WI38 (cell line): ENCODE measurements around the gene PRPH2.
"Not testable (repeated sequence)": the region's sequence is repeated elsewhere in the genome, so short reads cannot be mapped to it uniquely, and the experiment has no call there.

Experiments used
- H3K4me3 ChIP-seq: 2 replicates; pipeline ENCODE4 v1.5.1; 2011; ENCODE audit warnings: low read depth, mild to moderate bottlenecking, control low read depth, low read length
- TF ChIP-seq, protein P1 (sequence below): IDR thresholded peaks from 2 replicates; pipeline ENCODE4 v1.5.1; 2012; ENCODE audit warnings: low read depth, mild to moderate bottlenecking, control low read depth, low read length

The PRPH2 gene

DNA sequence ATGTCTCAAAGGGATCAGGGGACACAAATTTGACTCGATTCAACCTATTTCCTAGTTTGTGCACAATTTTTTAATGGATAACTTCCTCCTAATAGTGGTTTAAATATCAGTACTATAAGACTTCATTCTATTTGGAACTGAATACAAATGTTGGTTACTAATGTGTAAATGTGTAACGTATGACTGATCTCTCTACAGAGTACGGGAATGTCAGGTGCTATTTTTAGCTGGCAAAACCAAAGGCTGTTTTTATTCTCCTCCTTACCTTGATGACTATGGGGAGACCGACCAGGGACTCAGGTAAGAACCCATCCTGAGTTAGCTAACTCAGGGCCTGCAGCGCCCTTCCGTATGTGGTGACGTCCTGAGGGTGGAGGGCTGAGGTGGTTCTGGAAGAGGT, 33.0 kb downstream of the PRPH2 start:
- TF ChIP-seq, protein P1, sequence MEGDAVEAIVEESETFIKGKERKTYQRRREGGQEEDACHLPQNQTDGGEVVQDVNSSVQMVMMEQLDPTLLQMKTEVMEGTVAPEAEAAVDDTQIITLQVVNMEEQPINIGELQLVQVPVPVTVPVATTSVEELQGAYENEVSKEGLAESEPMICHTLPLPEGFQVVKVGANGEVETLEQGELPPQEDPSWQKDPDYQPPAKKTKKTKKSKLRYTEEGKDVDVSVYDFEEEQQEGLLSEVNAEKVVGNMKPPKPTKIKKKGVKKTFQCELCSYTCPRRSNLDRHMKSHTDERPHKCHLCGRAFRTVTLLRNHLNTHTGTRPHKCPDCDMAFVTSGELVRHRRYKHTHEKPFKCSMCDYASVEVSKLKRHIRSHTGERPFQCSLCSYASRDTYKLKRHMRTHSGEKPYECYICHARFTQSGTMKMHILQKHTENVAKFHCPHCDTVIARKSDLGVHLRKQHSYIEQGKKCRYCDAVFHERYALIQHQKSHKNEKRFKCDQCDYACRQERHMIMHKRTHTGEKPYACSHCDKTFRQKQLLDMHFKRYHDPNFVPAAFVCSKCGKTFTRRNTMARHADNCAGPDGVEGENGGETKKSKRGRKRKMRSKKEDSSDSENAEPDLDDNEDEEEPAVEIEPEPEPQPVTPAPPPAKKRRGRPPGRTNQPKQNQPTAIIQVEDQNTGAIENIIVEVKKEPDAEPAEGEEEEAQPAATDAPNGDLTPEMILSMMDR, result no peak
- no peak overlapping the region for H3K4me3 ChIP-seq

DNA sequence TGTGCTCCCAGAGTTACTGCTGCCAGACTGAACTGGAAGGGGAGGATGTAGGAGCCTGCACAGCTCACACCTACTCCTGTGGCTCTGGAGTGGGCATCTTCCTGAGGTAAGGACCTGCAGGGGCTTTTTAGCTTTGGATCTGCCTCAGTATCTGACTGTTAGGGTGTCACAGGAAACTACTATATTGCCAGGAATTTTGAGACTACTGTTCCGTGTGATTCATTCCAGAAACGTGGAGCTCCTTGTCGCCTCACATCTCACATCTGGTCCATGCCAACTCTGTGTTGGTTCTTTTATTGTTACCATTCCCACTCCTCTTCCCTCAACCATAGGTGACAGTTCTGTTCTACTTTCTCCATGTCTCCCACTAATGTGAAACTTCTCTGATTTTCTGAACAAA, 34.1 kb downstream of the PRPH2 start:
- TF ChIP-seq, protein P1, result no peak

DNA sequence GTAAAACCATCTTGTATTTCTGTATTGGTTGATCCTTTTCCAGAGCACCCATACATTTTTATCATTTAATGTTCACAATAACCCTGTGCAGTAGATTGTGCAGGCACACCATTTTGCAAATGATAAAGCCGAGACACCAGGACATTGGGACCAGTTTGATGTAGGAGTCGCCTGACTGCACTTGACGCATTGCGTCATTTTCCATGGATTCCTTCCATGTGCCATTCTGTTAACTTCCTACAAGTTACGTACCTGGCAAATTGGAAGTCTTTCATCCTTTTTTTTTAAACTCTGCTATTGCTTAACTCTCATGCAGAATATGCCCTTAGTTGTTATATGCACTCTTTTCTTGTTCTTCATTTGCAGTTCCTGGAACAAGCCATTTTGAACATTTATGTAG, 43.0 kb downstream of the PRPH2 start:
- TF ChIP-seq, protein P1, result no peak
- no peak overlapping the region for H3K4me3 ChIP-seq

More for the DNA sequence above, 34.1 kb downstream of the PRPH2 start:
- no peak overlapping the region for H3K4me3 ChIP-seq

DNA sequence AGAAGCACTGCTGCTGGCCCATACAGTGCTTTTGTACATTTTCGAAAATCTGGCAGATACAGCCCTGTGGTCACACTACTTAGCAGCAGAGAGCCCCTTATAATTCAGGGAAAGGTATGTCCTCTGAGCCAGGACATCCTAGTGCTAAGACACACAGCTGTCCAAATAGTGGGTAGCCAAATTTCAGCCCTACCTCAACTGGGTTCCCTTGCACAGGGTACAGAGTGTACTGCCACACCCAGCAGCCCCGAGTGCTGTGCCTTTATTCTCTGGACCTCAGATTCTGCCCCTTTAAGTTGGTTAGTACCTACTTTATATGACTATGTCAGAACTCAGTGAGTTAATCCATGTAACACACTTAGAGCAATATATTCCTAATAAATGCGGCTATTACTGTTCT, 47.6 kb downstream of the PRPH2 start:
- TF ChIP-seq, protein P1, result no peak

DNA sequence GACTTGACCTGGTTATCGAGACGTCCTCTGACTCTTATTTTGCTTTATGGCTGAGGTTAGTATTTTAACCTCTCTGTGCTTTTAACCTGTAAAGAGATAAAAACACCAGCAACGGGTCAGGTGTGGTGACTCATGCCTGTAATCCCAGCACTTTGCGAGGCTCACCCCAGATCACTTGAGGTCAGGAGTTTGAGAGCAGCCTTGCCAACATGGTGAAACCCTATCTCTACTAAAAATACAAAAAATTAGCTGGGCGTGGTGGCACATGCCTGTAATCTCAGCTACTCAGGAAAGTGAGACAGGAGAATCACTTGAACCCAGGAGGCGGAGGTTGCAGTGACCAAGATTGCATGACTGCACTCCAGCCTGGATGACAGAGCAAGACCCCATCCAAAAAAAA, 48.0 kb downstream of the PRPH2 start:
- not testable (repeated sequence) for H3K4me3 ChIP-seq

More for the DNA sequence above, 47.6 kb downstream of the PRPH2 start:
- H3K4me3 ChIP-seq, result no peak overlapping the region

DNA sequence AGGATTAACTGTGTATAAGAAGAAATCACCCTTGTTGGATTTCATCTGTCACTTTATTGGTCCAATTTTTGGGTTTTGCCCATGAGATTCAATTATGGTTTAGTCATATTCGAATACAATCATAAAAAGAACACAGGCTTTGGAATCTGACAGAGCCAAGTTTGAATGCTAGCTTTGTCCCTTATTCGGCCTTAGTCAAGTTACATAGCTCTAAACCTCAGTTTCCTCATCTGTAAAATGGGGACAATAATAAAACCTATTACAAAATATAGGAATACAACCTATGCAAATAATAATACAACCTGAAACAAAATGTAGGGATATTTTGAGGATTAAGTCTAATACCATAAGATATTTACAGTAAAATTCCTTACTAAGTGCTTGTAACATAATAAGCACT, 57.7 kb downstream of the PRPH2 start:
- no peak overlapping the region for H3K4me3 ChIP-seq
- TF ChIP-seq, protein P1, result no peak

DNA sequence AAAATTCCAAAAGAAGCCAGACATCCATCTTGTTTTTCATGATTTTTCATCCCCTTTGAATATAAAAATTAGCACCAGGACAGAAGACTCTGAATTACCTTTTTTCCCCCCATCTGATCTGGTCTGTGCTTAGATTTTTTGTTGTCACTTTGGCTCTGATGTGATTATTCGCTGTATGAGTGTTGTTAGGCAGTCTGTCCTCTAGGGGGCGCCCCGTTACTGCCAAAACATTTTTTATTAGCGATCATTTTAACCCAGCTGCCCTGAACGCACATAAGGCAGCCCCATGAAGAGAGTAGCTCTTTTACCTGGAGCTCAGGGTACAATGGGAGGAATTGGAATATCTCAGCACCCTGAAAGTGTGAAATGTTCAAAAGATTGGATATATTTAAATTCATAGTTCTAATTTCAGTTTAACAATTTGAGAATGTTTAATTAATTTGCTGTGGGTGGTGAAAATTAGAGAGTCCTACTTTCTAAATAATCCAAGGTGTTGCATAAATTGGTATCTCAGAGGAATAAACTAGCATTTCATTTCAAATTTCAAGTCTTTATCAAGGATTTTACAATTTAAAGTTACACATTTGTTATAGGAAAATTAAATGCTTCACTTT, 60.8 kb downstream of the PRPH2 start:
- H3K4me3 ChIP-seq, result no peak overlapping the region
- TF ChIP-seq, protein P1, result peak; percentile 80

DNA sequence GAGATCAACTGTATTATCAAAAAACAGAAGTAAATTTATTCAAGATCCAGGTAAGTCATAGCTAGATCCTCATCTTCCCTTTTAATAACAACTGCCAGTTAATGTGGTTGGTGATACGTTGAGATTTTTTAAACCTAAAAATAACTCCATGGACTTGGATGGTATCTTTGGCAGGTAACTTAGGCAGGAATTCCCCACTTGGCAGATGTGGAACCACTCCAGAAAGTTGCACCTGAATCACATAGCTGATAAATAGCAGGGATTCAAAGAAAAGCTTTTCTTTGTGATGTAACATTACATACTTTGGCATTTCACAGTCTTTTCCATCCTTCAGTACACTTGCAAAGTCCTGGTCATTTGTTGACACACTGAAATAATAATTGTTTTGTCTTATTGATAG, 62.6 kb downstream of the PRPH2 start:
- TF ChIP-seq, protein P1, result no peak

More for the DNA sequence above, 62.6 kb downstream of the PRPH2 start:
- H3K4me3 ChIP-seq, result no peak overlapping the region
